ENCODE data around the gene ATG2A. TPM values are rescaled to one million over a fixed set of nuclear protein-coding genes. Genes with fewer than 3 reads are reported as not detected.
A peak's percentile ranks its signal among the peaks of the same experiment; 100 is the strongest.

ATG2A gene
- total RNA-seq, 6 experiments from 2014 or later, result 19.0 to 21.7 (median 20.0) TPM

DNA sequence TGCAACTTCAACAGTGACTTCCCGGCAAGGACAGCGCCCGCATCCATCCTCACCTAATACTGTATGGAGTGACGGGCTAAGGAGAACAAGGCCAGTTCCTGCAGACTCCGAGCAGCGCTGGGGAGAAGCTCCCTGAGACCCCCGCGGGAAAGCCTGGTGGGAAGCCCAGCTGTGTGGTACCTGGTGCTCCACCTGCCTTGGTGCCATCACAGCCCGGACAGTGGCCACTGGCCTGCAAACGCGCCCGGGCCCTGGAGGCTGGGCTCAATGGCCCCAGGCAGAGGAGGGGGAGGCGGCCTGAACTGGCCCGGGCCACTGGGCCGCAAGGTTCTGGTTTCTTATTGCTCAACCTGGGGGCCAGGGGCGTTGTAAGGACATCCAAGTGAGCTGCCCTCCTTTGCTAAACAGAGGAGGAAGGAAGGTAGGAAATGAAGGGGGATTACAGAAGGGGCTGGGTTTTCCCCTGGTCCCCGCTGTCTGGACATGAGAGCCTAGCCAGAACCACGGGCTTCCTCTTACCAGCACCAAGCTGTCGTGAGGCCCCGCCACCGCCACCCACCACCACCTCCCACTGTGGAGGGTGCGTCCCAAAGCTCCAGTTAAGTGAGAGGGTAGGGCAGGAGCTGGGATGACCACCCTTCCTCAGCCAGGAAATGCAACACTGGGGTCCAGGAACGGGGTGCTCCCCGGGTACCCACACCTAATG, 64.1 kb downstream of the ATG2A start:
- Mint-ChIP-seq H3K36me3 (ENCODE audit: low read depth) (peaks cover 23% of the 10 kb centered on the region), H3K4me1 (ENCODE audit: low read depth) (peaks cover 63% of the 10 kb centered on the region), H3K27ac (peak overlapping the region; percentile 77), H3K4me3 (no peak overlapping the region), H3K27me3 (ENCODE audit: insufficient read depth) (peaks cover 13% of the 10 kb centered on the region), H3K9me3 (no peaks in the 10 kb centered on the region)
- no peak for DNase-seq
- TF ChIP-seq, protein P1, sequence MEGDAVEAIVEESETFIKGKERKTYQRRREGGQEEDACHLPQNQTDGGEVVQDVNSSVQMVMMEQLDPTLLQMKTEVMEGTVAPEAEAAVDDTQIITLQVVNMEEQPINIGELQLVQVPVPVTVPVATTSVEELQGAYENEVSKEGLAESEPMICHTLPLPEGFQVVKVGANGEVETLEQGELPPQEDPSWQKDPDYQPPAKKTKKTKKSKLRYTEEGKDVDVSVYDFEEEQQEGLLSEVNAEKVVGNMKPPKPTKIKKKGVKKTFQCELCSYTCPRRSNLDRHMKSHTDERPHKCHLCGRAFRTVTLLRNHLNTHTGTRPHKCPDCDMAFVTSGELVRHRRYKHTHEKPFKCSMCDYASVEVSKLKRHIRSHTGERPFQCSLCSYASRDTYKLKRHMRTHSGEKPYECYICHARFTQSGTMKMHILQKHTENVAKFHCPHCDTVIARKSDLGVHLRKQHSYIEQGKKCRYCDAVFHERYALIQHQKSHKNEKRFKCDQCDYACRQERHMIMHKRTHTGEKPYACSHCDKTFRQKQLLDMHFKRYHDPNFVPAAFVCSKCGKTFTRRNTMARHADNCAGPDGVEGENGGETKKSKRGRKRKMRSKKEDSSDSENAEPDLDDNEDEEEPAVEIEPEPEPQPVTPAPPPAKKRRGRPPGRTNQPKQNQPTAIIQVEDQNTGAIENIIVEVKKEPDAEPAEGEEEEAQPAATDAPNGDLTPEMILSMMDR (IDR thresholded peaks at IDR 0.05), result no peak

DNA sequence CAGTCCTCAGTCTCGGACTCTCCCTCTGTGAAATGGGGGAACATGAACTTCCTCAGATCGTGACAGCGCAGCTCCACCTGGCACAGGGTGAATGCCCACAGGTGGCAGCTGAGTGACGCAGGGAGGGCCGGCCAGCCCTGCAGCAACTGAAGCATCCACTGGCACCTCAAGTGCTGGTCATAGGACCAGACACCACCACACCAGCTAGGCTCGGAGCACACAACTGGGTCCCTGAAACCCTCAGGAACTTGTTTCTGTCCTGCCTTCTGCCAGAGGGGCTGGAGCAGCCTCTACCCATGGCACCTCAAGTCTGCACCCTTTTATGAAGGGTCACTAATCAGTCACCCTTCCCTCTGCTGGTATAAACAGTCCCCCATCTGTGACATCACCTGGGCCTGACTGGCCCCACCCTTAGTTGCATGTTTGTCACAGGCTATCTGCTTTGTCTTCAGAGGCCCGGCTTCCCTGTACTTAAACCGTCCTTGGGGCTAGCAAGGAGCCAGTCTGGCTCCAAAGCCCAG, 65.1 kb downstream of the ATG2A start:
- Mint-ChIP-seq H3K9me3 (no peaks in the 10 kb centered on the region), H3K27ac (peak overlapping the region; percentile 77), H3K4me1 (ENCODE audit: low read depth) (peaks cover 62% of the 10 kb centered on the region), H3K4me3 (no peak overlapping the region; the same call in 1 of the 2 replicates), H3K36me3 (ENCODE audit: low read depth) (peaks cover 23% of the 10 kb centered on the region), H3K27me3 (ENCODE audit: insufficient read depth) (peaks cover 13% of the 10 kb centered on the region)
- DNase-seq, result no peak
- TF ChIP-seq, protein P1 (IDR thresholded peaks at IDR 0.05), result no peak

DNA sequence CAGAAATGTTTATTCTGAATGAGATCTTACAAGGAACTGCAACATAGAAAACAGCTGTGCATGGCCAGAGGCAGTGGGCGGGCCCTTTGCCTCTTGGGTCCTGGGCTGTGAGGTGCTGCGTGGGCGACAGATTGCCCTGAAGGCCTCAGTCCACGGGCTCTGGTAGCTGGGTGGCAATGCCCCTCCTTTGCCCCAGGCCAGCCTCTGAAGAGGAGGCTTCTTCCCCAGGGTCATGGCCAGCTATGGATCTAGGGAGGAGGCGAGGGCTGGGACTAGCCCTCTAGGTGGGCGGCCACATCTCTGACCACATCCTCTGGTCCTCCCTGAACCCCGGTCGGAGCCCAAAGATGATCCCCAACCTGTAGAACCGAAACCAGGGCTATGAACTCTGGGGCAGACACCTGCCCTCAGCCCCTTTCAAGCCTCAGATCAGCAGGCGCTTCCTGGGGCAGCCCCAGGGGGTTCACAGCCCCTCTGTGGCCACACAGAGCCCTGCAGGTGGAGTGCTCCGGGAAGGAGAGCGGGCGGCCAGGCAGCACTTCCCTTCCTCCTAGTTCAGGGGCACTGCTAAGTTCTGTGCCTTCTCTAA, 65.9 kb downstream of the ATG2A start:
- no peak for DNase-seq
- TF ChIP-seq, protein P1 (IDR thresholded peaks at IDR 0.05), result no peak
- H3K27ac Mint-ChIP-seq, result peak overlapping the region; percentile 77
- no peak overlapping the region for H3K4me3 Mint-ChIP-seq
- H3K9me3 Mint-ChIP-seq, result no peaks in the 10 kb centered on the region
- peaks cover 23% of the 10 kb centered on the region for H3K36me3 Mint-ChIP-seq (ENCODE audit: low read depth)
- H3K4me1 Mint-ChIP-seq (ENCODE audit: low read depth), result peaks cover 54% of the 10 kb centered on the region
- H3K27me3 Mint-ChIP-seq (ENCODE audit: insufficient read depth), result peaks cover 13% of the 10 kb centered on the region

DNA sequence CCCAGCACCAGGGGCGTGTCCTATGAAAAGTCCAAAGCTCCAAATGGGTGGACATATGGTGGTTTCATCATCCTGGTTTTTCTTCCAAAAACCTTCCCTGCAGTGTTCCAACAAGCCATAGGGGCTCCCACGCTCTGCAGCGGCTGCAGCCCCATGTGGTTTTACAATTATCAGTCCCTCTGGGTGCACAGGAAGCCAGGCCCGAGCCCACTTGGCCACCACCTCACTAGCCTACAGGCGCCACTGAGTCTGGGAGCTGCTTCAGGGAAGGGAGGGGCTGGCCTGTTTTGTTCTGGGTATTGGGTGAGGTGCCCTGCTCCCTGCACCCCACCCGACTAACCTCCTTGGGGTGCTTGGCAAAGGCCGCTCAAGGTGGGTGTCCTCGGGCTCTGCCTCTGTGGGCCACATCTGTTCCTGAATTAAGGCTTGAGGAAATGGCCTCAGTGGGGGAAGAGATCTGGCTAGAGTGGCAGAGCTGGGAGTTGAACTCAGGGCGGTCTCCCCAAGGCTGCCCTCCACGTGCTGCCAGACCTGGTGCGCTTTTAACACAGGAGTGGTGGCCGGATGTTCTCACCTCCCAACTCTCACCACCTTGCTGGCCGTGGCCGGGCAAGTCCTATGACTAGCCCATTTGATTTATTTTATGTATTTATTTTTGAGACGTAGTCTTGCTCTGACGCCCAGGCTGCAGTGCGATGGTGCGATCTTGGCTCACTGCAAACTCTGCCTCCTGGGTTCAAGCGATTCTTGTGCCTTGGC, 67.2 kb downstream of the ATG2A start:
- peaks cover 41% of the 10 kb centered on the region for H3K4me1 Mint-ChIP-seq (ENCODE audit: low read depth)
- H3K9me3 Mint-ChIP-seq, result no peaks in the 10 kb centered on the region
- peaks cover 18% of the 10 kb centered on the region for H3K27me3 Mint-ChIP-seq (ENCODE audit: insufficient read depth)
- DNase-seq, result no peak
- peak overlapping the region; percentile 48 for H3K27ac Mint-ChIP-seq
- TF ChIP-seq, protein P1 (IDR thresholded peaks at IDR 0.05), result peak; percentile 39; the same call in 1 of the 2 replicates
- H3K36me3 Mint-ChIP-seq (ENCODE audit: low read depth), result peaks cover 10% of the 10 kb centered on the region
- H3K4me3 Mint-ChIP-seq, result no peak overlapping the region; the same call in 1 of the 2 replicates

DNA sequence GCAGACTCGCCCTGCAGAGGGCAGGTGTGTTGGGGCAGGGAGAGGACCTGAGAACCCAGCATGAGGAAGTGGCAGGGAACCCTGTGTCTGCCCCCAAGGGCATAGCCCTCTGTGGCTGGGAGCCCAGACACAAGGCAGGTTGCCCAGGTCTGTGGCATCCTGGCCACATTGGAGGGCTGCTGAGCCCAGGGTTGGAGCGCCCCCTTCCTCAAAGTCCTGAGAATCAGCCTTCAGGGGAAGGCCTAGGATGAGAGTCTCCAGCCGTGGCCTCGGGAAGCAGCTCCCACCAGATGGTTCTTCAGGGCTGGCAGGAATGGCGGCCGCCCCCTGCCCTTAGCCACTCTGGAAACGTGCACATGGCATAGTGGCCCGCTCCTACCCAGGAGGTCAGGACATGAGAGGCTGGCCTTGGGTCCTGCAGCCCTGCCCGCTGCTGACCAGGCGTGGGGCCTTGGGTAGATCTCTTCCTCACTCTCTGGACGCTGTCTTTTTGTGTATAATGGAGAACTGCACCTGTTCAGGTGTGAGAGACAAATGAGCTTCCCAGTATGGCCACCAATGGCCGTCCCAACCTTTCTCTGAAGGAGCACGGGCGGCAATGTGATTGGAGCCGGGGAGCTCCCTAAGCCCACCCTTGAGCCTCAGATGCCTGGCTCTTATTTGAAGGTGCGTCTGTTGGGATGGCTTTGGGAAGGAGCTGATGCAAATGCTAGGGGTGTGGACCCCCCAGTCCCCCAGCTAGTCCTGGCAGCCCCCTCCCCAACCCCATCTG, 68.0 kb downstream of the ATG2A start:
- Mint-ChIP-seq H3K27me3 (ENCODE audit: insufficient read depth) (peaks cover 18% of the 10 kb centered on the region), H3K36me3 (ENCODE audit: low read depth) (peaks cover 4% of the 10 kb centered on the region), H3K4me3 (no peak overlapping the region; the same call in 1 of the 2 replicates), H3K27ac (peak overlapping the region; percentile 23; the same call in 1 of the 2 replicates), H3K9me3 (no peaks in the 10 kb centered on the region), H3K4me1 (ENCODE audit: low read depth) (peaks cover 35% of the 10 kb centered on the region)
- DNase-seq, result no peak
- TF ChIP-seq, protein P1 (IDR thresholded peaks at IDR 0.05), result peak; percentile 47; the same call in 1 of the 2 replicates
